Measurements from ENCODE around the gene COX14. TPM values are rescaled to one million over a fixed set of nuclear protein-coding genes. Genes with fewer than 3 reads are reported as not detected.
A peak's percentile ranks its signal among the peaks of the same experiment; 100 is the strongest.

COX14 gene
- total and polyA plus RNA-seq, 10 of the 15 experiments (the other 5 are each of a cell fraction or from before 2014, with no cell fraction given): 44.6 to 361 (median 120) TPM

GRCh38 chr12:50069539-50069938 is 42.5 kb upstream of the COX14 start:
- Histone ChIP-seq H3K27ac (ENCODE audit: control insufficient read depth, insufficient read depth) (no peak overlapping the region), H3K9me3 (replicated peaks; ENCODE audit: control insufficient read depth, insufficient read depth, low read length) (no peaks in the 10 kb centered on the region), H3K27me3 (replicated peaks in 1 of 2; ENCODE audit: control insufficient read depth in 2 of 2, insufficient read depth in 2 of 2, low read length in 1 of 2) (no peaks in the 10 kb centered on the region; a peak in 1 of 4 replicates), H3K4me3 (no peak overlapping the region), H3K79me2 (ENCODE audit: control insufficient read depth, insufficient read depth, low read length) (no peaks in the 10 kb centered on the region), H2AFZ (ENCODE audit: control insufficient read depth, low read depth, low read length) (no peak overlapping the region), H4K20me1 (ENCODE audit: control insufficient read depth, insufficient read depth) (no peaks in the 10 kb centered on the region), H3K4me2 (ENCODE audit: control insufficient read depth, insufficient read depth) (no peak overlapping the region), H3K36me3 (ENCODE audit: control insufficient read depth in 2 of 2, insufficient read depth in 2 of 2, low read length in 1 of 2) (no peaks in the 10 kb centered on the region), H3K9ac (ENCODE audit: control insufficient read depth, insufficient read depth, low read length) (no peak overlapping the region), H3K4me1 (ENCODE audit: control insufficient read depth, insufficient read depth, low read length) (no peaks in the 10 kb centered on the region)
- no TSS peak for BruUV-seq (replicated peaks)
- ChIA-PET RAD21 (ENCODE audit: unreplicated experiment) (interaction anchor here (1.0 to 7.3 kb wide), 5 partner anchors 10 to 102 kb away, joined by 3 to 74 read pairs (median 5); partner anchors contain the start of gene COX14), CTCF (interaction anchor here (0.7 to 8.0 kb wide), 20 partner anchors 10 to 323 kb away, joined by 3 to 121 read pairs (median 6); partner anchors contain the start of genes COX14 and SMARCD1), POLR2A (interaction anchor here (0.6 to 1.6 kb wide), 2 partner anchors 40 to 102 kb away, joined by 3 to 4 read pairs; no protein-coding TSS in a partner anchor), SMC1A (ENCODE audit: uncharacterized antibody, unreplicated experiment) (interaction anchor here (1.5 to 5.2 kb wide), 4 partner anchors 16 to 103 kb away, joined by 3 to 37 read pairs (median 14); no protein-coding TSS in a partner anchor)
- in situ Hi-C loops (cut with MboI): loop anchor here (5.0 kb wide), 1 partner anchor 97 kb away; the partner anchor contains the start of gene AQP6
- intact Hi-C loops (cut with micrococcal nuclease; ENCODE audit: unreplicated experiment): no loop called here
- WGBS (ENCODE audit: insufficient coverage, insufficient replicate concordance, low lambda C conversion rate, missing lambda C conversion rate): 75% methylated on average over 3 of the region's 3 CpGs
- ATAC-seq: no peak
- TF ChIP-seq MYB (IDR thresholded peaks at IDR 0.05; ENCODE audit: borderline replicate concordance, low read depth, low read length) (no peak), NR2F1 (conservative IDR thresholded peaks at IDR 0.05) (no peak), NR2C1 (IDR thresholded peaks at IDR 0.05) (no peak)
- no peak for DNase-seq (ENCODE audit: low read depth, low spot score)
- FAIRE-seq: no peak

- ChIA-PET RAD21 (ENCODE audit: unreplicated experiment) (interaction anchor here (0.7 to 7.3 kb wide), 8 partner anchors 13 to 329 kb away, joined by 3 to 74 read pairs (median 4); partner anchors contain the start of genes COX14 and TMBIM6), POLR2A (interaction anchor here (0.5 to 1.6 kb wide), 3 partner anchors 103 to 404 kb away, joined by 3 to 4 read pairs (median 3); no protein-coding TSS in a partner anchor)
- whole genome bisulfite sequencing (ENCODE audit: insufficient coverage, insufficient replicate concordance, low lambda C conversion rate, missing lambda C conversion rate): 20% methylated on average over 9 of the region's 9 CpGs
- no peak for TF ChIP-seq HSF1 (IDR thresholded peaks at IDR 0.05; ENCODE audit: low read depth, low read length)
- TF ChIP-seq CTCF (IDR thresholded peaks at IDR 0.05 in 2 of 3, conservative IDR thresholded peaks at IDR 0.05 in 1 of 3; ENCODE audit: control insufficient read depth in 2 of 3, extremely low read depth in 1 of 3, insufficient read depth in 1 of 3, low read depth in 3 of 3, low read length in 3 of 3): peak; percentile 92 to 98 (median 98)
- TF ChIP-seq ZBED1 (IDR thresholded peaks at IDR 0.05; ENCODE audit: borderline replicate concordance): no peak
- TF ChIP-seq IKZF2 (IDR thresholded peaks at IDR 0.05): peak; percentile 49 to 64; a peak in 3 of 4 replicates
- TF ChIP-seq RAD21 (IDR thresholded peaks at IDR 0.05; ENCODE audit: insufficient read depth, low read depth, low read length): peak; percentile 77
- TF ChIP-seq GATAD2B (conservative IDR thresholded peaks at IDR 0.05; ENCODE audit: low read depth): 0 out of 2 replicates have a peak, but pooled peaks have one; percentile 26
- no peak for TF ChIP-seq GABPA (IDR thresholded peaks at IDR 0.05; ENCODE audit: low read depth)
- TF ChIP-seq CBX3 (IDR thresholded peaks at IDR 0.05; ENCODE audit: borderline replicate concordance, low read depth): no peak
- 0 out of 2 replicates have a peak, but pooled peaks have one; percentile 53 for TF ChIP-seq LARP7 (IDR thresholded peaks at IDR 0.05)
These were observed 41.5 kb upstream of the COX14 start for GRCh38 chr12:50070314-50071060.

More at GRCh38 chr12:50070314-50071060, 41.5 kb upstream of the COX14 start:
- no TSS peak for BruUV-seq (replicated peaks)
- ChIA-PET CTCF (interaction anchor here (0.5 to 8.0 kb wide), 54 partner anchors 9 to 1615 kb away, joined by 3 to 121 read pairs (median 4); partner anchors contain the start of genes CERS5, COX14, RACGAP1 and SMARCD1), SMC1A (ENCODE audit: uncharacterized antibody, unreplicated experiment) (interaction anchor here (0.7 to 5.2 kb wide), 15 partner anchors 13 to 664 kb away, joined by 3 to 37 read pairs (median 4); partner anchors contain the start of gene SMARCD1)
- ATAC-seq (peak; percentile 78), FAIRE-seq (peak; percentile 97), DNase-seq (ENCODE audit: low read depth, low spot score) (no peak)
- Histone ChIP-seq H3K9ac (ENCODE audit: control insufficient read depth, insufficient read depth, low read length) (no peak overlapping the region), H3K79me2 (ENCODE audit: control insufficient read depth, insufficient read depth, low read length) (no peaks in the 10 kb centered on the region), H2AFZ (ENCODE audit: control insufficient read depth, low read depth, low read length) (no peak overlapping the region; the same call in 1 of the 2 replicates), H3K4me1 (ENCODE audit: control insufficient read depth, insufficient read depth, low read length) (no peaks in the 10 kb centered on the region), H3K4me2 (ENCODE audit: control insufficient read depth, insufficient read depth) (no peak overlapping the region), H3K27ac (ENCODE audit: control insufficient read depth, insufficient read depth) (no peak overlapping the region), H4K20me1 (ENCODE audit: control insufficient read depth, insufficient read depth) (no peaks in the 10 kb centered on the region), H3K27me3 (replicated peaks in 1 of 2; ENCODE audit: control insufficient read depth in 2 of 2, insufficient read depth in 2 of 2, low read length in 1 of 2) (no peaks in the 10 kb centered on the region; a peak in 1 of 4 replicates), H3K4me3 (no peak overlapping the region), H3K36me3 (ENCODE audit: control insufficient read depth in 2 of 2, insufficient read depth in 2 of 2, low read length in 1 of 2) (no peaks in the 10 kb centered on the region), H3K9me3 (replicated peaks; ENCODE audit: control insufficient read depth, insufficient read depth, low read length) (no peaks in the 10 kb centered on the region)
- in situ Hi-C loops (cut with MboI): no loop called here
- intact Hi-C loops (cut with micrococcal nuclease; ENCODE audit: unreplicated experiment): loop anchor here (1.0 to 10.0 kb wide), 4 partner anchors 31 to 334 kb away; partner anchors contain the start of gene LARP4
